MM.1S (cell line): ENCODE measurements around the gene CLDND1.

Experiments
- DNase-seq: peaks from one replicate; pipeline ENCODE4 v3.0.0-alpha.2; 2015
- H2AFZ ChIP-seq: fragments of 300-600 bp; sonication (generic); 2 replicates; pipeline ENCODE4 v1.6.0; 2016; ENCODE audit warnings: antibody characterized with exemption, low read length
- H3F3A ChIP-seq: fragments of 300-600 bp; sonication (generic); 2 replicates; pipeline ENCODE4 v1.6.1; 2016; ENCODE audit warnings: mild to moderate bottlenecking, antibody characterized with exemption, low read length, moderate library complexity, mixed read lengths; ENCODE audit not compliant: insufficient read depth
- H3K27ac ChIP-seq: fragments of 300-600 bp; sonication (generic); 2 replicates; pipeline ENCODE4 v1.5.1; 2016; ENCODE audit warnings: mild to moderate bottlenecking, low read length
- H3K27me3 ChIP-seq: fragments of 300-600 bp; sonication (generic); replicated peaks from 2 replicates; pipeline ENCODE4 v1.6.0; 2016; ENCODE audit warnings: low read length; ENCODE audit not compliant: insufficient read depth
- H3K36me3 ChIP-seq: fragments of 300-600 bp; sonication (generic); replicated peaks from 2 replicates; pipeline ENCODE4 v1.6.1; 2016; ENCODE audit warnings: mild to moderate bottlenecking, low read length, mixed read lengths; ENCODE audit not compliant: insufficient read depth
- H3K4me1 ChIP-seq: fragments of 300-600 bp; sonication (generic); 2 replicates; pipeline ENCODE4 v1.6.1; 2016; ENCODE audit warnings: low read length, mixed read lengths
- H3K4me2 ChIP-seq: fragments of 300-600 bp; sonication (generic); 2 replicates; pipeline ENCODE4 v1.6.0; 2016; ENCODE audit warnings: low read depth, low read length
- H3K4me3 ChIP-seq: fragments of 300-600 bp; sonication (generic); 2 replicates; pipeline ENCODE4 v1.5.1; 2016; ENCODE audit warnings: low read length, mixed read lengths
- H3K79me2 ChIP-seq: fragments of 300-600 bp; sonication (generic); 2 replicates; pipeline ENCODE4 v1.6.1; 2016; ENCODE audit warnings: mixed run types, low read length, mixed read lengths
- H3K9ac ChIP-seq: fragments of 300-600 bp; sonication (generic); 2 replicates; pipeline ENCODE4 v1.6.1; 2016; ENCODE audit warnings: low read length, mixed read lengths
- H3K9me2 ChIP-seq: fragments of 300-600 bp; sonication (generic); replicated peaks from 2 replicates; pipeline ENCODE4 v1.6.1; 2016; ENCODE audit warnings: mild to moderate bottlenecking, low read length, mixed read lengths; ENCODE audit not compliant: insufficient read depth
- H3K9me3 ChIP-seq: fragments of 300-600 bp; sonication (generic); replicated peaks from 2 replicates; pipeline ENCODE4 v1.6.1; 2016; ENCODE audit warnings: mild to moderate bottlenecking, low read length, mixed read lengths; ENCODE audit not compliant: insufficient read depth
- H4K20me1 ChIP-seq: fragments of 300-600 bp; sonication (generic); 2 replicates; pipeline ENCODE4 v1.6.1; 2016; ENCODE audit warnings: mild to moderate bottlenecking, low read length, moderate library complexity, mixed read lengths; ENCODE audit not compliant: insufficient read depth
- CTCF ChIP-seq: fragments of 300-600 bp; sonication (generic); IDR thresholded peaks from 2 replicates; pipeline ENCODE4 v1.5.1; 2016; ENCODE audit warnings: antibody characterized with exemption, low read length, mixed read lengths
- EZH2 ChIP-seq: fragments of 300-600 bp; sonication (generic); optimal IDR thresholded peaks from 2 replicates; pipeline ENCODE3; 2017; ENCODE audit warnings: low read depth, mild to moderate bottlenecking, antibody characterized with exemption, low read length, mixed read lengths
- EZH2phosphoT487 ChIP-seq: fragments of 300-600 bp; sonication (generic); IDR thresholded peaks from 2 replicates; pipeline ENCODE4 v1.6.1; 2018; ENCODE audit warnings: antibody characterized with exemption, low read length

CLDND1 gene

GRCh38 chr3:98553021-98553563 is 30.4 kb upstream of the CLDND1 start:
- no peaks in the 10 kb centered on the region for H4K20me1 ChIP-seq
- H3K4me2 ChIP-seq, result no peak overlapping the region
- H3K27ac ChIP-seq, result no peak overlapping the region
- no peaks in the 10 kb centered on the region for H3K9me2 ChIP-seq
- no peaks in the 10 kb centered on the region for H3K79me2 ChIP-seq
- no peak for TF ChIP-seq EZH2phosphoT487
- no peak for TF ChIP-seq EZH2
- TF ChIP-seq CTCF, result no peak
- H3K27me3 ChIP-seq, result no peaks in the 10 kb centered on the region
- H3K4me3 ChIP-seq, result no peak overlapping the region
- H3K9ac ChIP-seq, result no peak overlapping the region
- H3F3A ChIP-seq, result peaks cover 30% of the 10 kb centered on the region
- H3K4me1 ChIP-seq, result peaks cover 21% of the 10 kb centered on the region
- no peak overlapping the region for H2AFZ ChIP-seq
- no peaks in the 10 kb centered on the region for H3K36me3 ChIP-seq
- DNase-seq, result no peak
- no peaks in the 10 kb centered on the region for H3K9me3 ChIP-seq

- no peak for TF ChIP-seq EZH2phosphoT487
- TF ChIP-seq EZH2, result no peak
- TF ChIP-seq CTCF, result no peak
- no peaks in the 10 kb centered on the region for H3K79me2 ChIP-seq
- no peaks in the 10 kb centered on the region for H4K20me1 ChIP-seq
- no peak overlapping the region for H3K4me3 ChIP-seq
- H3K27ac ChIP-seq, result no peak overlapping the region
- H3K36me3 ChIP-seq, result no peaks in the 10 kb centered on the region
- no peaks in the 10 kb centered on the region for H3K9me3 ChIP-seq
- no peaks in the 10 kb centered on the region for H3K9me2 ChIP-seq
- H3K4me2 ChIP-seq, result no peak overlapping the region
- H3F3A ChIP-seq, result peaks cover 29% of the 10 kb centered on the region
- no peaks in the 10 kb centered on the region for H3K27me3 ChIP-seq
- H2AFZ ChIP-seq, result no peak overlapping the region
- peaks cover 17% of the 10 kb centered on the region for H3K4me1 ChIP-seq
- no peak for DNase-seq
- H3K9ac ChIP-seq, result no peak overlapping the region
These were observed 29.7 kb upstream of the CLDND1 start for GRCh38 chr3:98552232-98553020.

GRCh38 chr3:98551754-98552153 is 29.1 kb upstream of the CLDND1 start:
- Histone ChIP-seq H3K4me3 (no peak overlapping the region), H3K79me2 (no peaks in the 10 kb centered on the region), H2AFZ (no peak overlapping the region), H3K9me3 (no peaks in the 10 kb centered on the region), H3K4me2 (no peak overlapping the region), H3K27me3 (no peaks in the 10 kb centered on the region), H4K20me1 (no peaks in the 10 kb centered on the region), H3K9me2 (no peaks in the 10 kb centered on the region), H3F3A (peaks cover 22% of the 10 kb centered on the region), H3K36me3 (no peaks in the 10 kb centered on the region), H3K4me1 (peaks cover 10% of the 10 kb centered on the region), H3K9ac (no peak overlapping the region), H3K27ac (no peak overlapping the region)
- no peak for DNase-seq
- TF ChIP-seq EZH2 (no peak), CTCF (no peak), EZH2phosphoT487 (no peak)
